Thyroid gland (tissue), 4 donors: ENCODE measurements around the gene IQCE. TPM values are rescaled to one million over a fixed set of nuclear protein-coding genes. Genes with fewer than 3 reads are reported as not detected.

ENCODE experiments used
- DNase-seq, 2 donors: peaks; one replicate each; pipeline ENCODE4 v3.0.0-alpha.2; 2019
- H3K27ac ChIP-seq, 3 donors: fragments of 200-600 bp; sonication (generic); 1 replicate in 2 of 3; 2 replicates in 1 of 3; pipeline ENCODE4 v1.5.1; 2016 to 2019; ENCODE audit warnings: mild to moderate bottlenecking in 1 of 3, moderate library complexity in 1 of 3
- H3K27me3 ChIP-seq: fragments of 200-600 bp; sonication (generic); one replicate; pipeline ENCODE4 v1.5.1; 2019
- H3K36me3 ChIP-seq, 2 donors: fragments of 200-600 bp; sonication (generic); one replicate each; pipeline ENCODE4 v1.5.1; 2016 to 2019
- H3K4me1 ChIP-seq, 2 donors: fragments of 200-600 bp; sonication (generic); one replicate each; pipeline ENCODE4 v1.5.1; 2017 to 2019
- H3K4me3 ChIP-seq, 3 donors: fragments of 200-600 bp; sonication (generic); replicated peaks in 1 of 3; 1 replicate in 2 of 3; 2 replicates in 1 of 3; pipeline ENCODE4 v1.5.1; 2016; ENCODE audit warnings: mild to moderate bottlenecking in 1 of 3
- H3K9me3 ChIP-seq: fragments of 200-600 bp; sonication (generic); one replicate; pipeline ENCODE4 v1.5.1; 2017
- CTCF ChIP-seq, 6 experiments: fragments of 200-600 bp in 3 of 6; fragments of 450-650 bp in 3 of 6; sonication (generic) in 3 of 6; IDR thresholded peaks; one replicate each; pipeline ENCODE4 v1.5.1; 2016 to 2019; ENCODE audit warnings: antibody characterized with exemption in 6 of 6, mild to moderate bottlenecking in 2 of 6, inconsistent platforms in 1 of 6, moderate library complexity in 1 of 6
- POLR2A ChIP-seq, 2 donors: fragments of 450-650 bp; IDR thresholded peaks; one replicate each; pipeline ENCODE4 v1.6.1; 2017; ENCODE audit warnings: antibody characterized with exemption in 2 of 2, mild to moderate bottlenecking in 2 of 2, moderate library complexity in 1 of 2
- WGBS, 2 donors: methylation state at CpG; one replicate each; pipeline ENCODE4 v1.1.5; 2017; 5-methylcytosine and 5-hydroxymethylcytosine counted together
- intact Hi-C: fragments of 100-400 bp; cut with DNase I; formaldehyde crosslinking; loops from one replicate; pipeline ENCODE4 v1.15.1; 2023
- total RNA-seq, 4 donors: library from RNA; depleted of rRNA; stranded (reverse); fragments of >200 nt; gene quantifications; one replicate each; pipeline ENCODE4 v1.2.3, GENCODE V29; 2016

Gene IQCE
- total RNA-seq, 4 donors from 2014 or later, result 16.0 to 40.2 (median 37.2) TPM

DNA sequence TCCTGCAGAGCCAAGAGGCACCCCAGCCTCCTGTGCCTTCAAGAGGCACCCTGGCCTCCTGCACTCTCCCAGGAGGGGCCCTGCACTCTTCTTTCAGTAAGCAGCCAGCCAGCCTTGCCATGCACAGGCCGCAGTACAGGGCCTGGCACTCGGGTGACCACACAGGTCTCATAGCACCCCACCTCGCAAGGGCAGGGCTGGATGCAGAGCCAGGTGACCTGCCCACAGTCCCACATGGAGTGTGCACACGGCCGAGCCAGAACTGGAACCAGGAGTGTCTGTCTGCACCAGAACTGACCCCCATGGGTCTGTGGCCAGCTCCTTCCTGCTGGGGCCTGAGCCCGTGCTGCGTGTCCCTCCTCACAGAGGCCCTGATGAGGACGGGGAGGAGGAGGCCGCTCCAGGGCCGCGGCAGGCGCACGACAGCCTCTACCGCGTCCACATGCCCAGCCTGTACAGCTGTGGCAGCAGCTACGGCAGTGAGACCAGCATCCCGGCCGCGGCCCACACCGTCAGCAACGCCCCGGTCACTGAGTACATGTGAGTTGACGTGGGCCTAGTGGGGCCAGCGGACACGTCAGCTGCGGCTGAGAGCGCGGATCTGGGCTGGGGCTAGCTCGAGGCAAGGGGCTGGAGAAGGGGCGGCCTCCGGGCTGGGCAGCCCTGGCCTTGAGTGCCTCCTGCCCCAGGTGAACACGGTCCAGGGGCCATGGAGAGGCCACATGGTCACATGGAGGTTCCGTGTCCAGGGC is 99.3 kb downstream of the IQCE start:
- peaks cover 13 to 15% of the 10 kb centered on the region in 2 donors for H3K36me3 ChIP-seq
- H3K27me3 ChIP-seq, result no peaks in the 10 kb centered on the region
- H3K4me3 ChIP-seq, result no peak overlapping the region
- no peaks in the 10 kb centered on the region for H3K9me3 ChIP-seq
- no peak for TF ChIP-seq POLR2A (IDR thresholded peaks at IDR 0.05)
- no peak for TF ChIP-seq CTCF (IDR thresholded peaks at IDR 0.05)
- 96 to 97% methylated on average over 5 to 17 of the region's 33 CpGs for WGBS, 2 donors
- intact Hi-C loops, result no loop called here
- DNase-seq, result no peak
- no peaks in the 10 kb centered on the region for H3K4me1 ChIP-seq
- H3K27ac ChIP-seq, result no peak overlapping the region

DNA sequence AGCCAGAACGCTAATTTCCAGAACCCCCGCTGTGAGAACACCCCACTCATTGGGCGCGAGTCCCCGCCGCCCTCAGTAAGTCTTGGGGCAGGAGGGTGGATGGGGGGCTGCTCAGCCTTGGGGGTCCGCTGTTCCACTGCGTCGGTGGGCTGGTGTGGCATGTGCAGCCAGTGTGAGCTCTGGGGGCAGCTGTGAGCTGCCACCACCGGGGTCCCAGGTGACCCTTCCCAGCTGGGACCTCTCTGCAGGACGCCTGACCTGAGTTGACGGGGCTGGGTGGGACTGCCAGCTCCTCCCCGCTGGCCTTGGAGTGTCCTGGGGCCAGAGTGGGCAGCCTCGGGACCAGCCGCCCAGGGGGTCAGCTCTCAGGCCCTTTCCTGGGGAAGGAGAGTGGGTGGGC is 100.2 kb downstream of the IQCE start:
- no peak for TF ChIP-seq CTCF (IDR thresholded peaks at IDR 0.05)
- TF ChIP-seq POLR2A (IDR thresholded peaks at IDR 0.05), result no peak

DNA sequence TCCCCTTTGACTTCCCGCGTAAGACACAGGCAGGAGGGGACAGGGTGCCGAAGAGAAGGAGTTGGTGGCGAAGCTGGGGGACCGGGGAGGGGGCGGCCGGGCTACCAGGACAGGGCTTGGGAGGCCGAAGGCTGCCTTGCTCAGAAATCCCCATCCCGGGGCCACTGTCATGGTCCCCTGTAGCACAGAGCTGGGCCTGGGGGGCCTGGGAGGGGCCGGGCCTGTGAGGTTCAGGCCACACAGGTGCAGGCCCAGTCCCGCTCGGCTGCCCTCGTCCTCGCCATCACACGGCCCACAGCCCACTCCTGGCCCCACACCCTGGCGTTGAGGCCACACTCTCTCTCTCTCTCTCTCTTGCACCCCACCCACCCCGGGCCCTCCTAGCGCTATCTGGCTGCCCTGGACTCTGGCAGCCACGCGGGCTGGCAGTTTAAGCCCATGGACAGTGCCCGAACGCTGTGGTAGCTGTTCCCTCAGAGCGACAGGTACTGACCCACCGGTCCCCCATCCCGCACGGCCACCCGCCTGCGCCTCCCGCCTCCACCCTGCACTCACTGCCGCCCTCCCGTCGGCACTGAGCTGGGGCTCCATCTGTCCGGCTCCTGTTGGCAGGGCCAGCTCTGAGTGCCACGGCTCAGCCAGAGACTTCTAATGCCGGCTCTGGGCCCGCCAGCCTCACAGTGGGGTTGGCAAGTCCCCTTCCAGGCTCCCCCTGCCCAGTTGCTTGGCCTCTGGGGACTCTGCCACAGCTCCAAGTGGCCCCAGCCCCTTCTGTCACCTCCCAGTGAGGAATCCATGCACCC is 101.0 kb downstream of the IQCE start:
- DNase-seq, result no peak
- no peak overlapping the region for H3K4me3 ChIP-seq
- peaks cover 0 to 8% of the 10 kb centered on the region in 2 donors for H3K4me1 ChIP-seq
- no peak for TF ChIP-seq POLR2A (IDR thresholded peaks at IDR 0.05)
- TF ChIP-seq CTCF (IDR thresholded peaks at IDR 0.05), result no peak
- no peaks in the 10 kb centered on the region for H3K9me3 ChIP-seq
- H3K27ac ChIP-seq, result no peak overlapping the region
- WGBS, 2 donors, result 94% methylated on average over 11 to 33 of the region's 36 CpGs
- intact Hi-C loops, result loop anchor here (5.0 kb wide), 1 partner anchor 52 kb away; no protein-coding TSS in a partner anchor
- H3K27me3 ChIP-seq, result no peaks in the 10 kb centered on the region
- H3K36me3 ChIP-seq, result peaks cover 13 to 15% of the 10 kb centered on the region in 2 donors

More for the DNA sequence above, 100.2 kb downstream of the IQCE start:
- DNase-seq, result no peak
- 92% methylated on average over 4 to 9 of the region's 15 CpGs for WGBS, 2 donors
- Histone ChIP-seq H3K9me3 (no peaks in the 10 kb centered on the region), H3K27ac (no peak overlapping the region), H3K27me3 (no peaks in the 10 kb centered on the region), H3K4me3 (no peak overlapping the region), H3K36me3 (peaks cover 13 to 15% of the 10 kb centered on the region in 2 donors), H3K4me1 (peaks cover 0 to 7% of the 10 kb centered on the region in 2 donors)
- intact Hi-C loops, result no loop called here

GRCh38 chr7:2660359-2661095 is 101.7 kb downstream of the IQCE start:
- H3K27ac ChIP-seq, result no peak overlapping the region
- H3K36me3 ChIP-seq, result peaks cover 13 to 15% of the 10 kb centered on the region in 2 donors
- no peak for DNase-seq
- no peak overlapping the region for H3K4me3 ChIP-seq
- peaks cover 0 to 11% of the 10 kb centered on the region in 2 donors for H3K4me1 ChIP-seq
- no peak for TF ChIP-seq CTCF (IDR thresholded peaks at IDR 0.05)
- TF ChIP-seq POLR2A (IDR thresholded peaks at IDR 0.05), result no peak
- intact Hi-C loops, result loop anchor here (5.0 kb wide), 1 partner anchor 53 kb away; no protein-coding TSS in a partner anchor
- WGBS, 2 donors, result 83 to 96% methylated on average over 12 to 14 of the region's 36 CpGs
- no peaks in the 10 kb centered on the region for H3K9me3 ChIP-seq
- no peaks in the 10 kb centered on the region for H3K27me3 ChIP-seq
